ENCODE results near the gene RASIP1.

Gene RASIP1

DNA sequence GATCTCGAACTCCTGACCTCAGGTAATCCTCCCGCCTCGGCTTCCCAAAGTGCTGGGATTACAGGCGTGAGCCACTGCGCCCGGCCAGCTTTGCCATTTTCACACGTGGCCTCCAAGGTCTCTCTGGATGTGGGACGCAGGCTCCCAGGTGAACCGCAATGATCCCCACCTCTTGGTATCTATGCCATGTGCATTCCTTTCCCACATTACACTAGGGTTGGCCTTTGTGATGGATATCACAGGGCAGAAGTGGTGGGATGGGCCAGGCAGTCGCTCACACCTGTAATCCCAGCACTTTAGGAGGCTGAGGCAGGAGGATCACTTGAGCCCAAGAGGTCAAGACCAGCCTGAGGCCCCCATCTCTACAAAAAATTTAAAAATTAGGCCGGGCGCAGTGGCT is 37.3 kb upstream of the RASIP1 start:
- Histone ChIP-seq H3K36me3 (ENCODE audit: control insufficient read depth, insufficient read depth, low read length) (no peaks in the 10 kb centered on the region), H3K27me3 (replicated peaks; ENCODE audit: control insufficient read depth, insufficient read depth, low read length) (no peaks in the 10 kb centered on the region), H3K4me3 (replicated peaks; ENCODE audit: low read depth, low read length) (no peak overlapping the region)
- TF ChIP-seq, protein P1, sequence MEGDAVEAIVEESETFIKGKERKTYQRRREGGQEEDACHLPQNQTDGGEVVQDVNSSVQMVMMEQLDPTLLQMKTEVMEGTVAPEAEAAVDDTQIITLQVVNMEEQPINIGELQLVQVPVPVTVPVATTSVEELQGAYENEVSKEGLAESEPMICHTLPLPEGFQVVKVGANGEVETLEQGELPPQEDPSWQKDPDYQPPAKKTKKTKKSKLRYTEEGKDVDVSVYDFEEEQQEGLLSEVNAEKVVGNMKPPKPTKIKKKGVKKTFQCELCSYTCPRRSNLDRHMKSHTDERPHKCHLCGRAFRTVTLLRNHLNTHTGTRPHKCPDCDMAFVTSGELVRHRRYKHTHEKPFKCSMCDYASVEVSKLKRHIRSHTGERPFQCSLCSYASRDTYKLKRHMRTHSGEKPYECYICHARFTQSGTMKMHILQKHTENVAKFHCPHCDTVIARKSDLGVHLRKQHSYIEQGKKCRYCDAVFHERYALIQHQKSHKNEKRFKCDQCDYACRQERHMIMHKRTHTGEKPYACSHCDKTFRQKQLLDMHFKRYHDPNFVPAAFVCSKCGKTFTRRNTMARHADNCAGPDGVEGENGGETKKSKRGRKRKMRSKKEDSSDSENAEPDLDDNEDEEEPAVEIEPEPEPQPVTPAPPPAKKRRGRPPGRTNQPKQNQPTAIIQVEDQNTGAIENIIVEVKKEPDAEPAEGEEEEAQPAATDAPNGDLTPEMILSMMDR (IDR thresholded peaks at IDR 0.05; ENCODE audit: insufficient read depth, low read length, poor library complexity, severe bottlenecking), result no peak
- DNase-seq (ENCODE audit: extremely low read depth, insufficient read length), result no peak

DNA sequence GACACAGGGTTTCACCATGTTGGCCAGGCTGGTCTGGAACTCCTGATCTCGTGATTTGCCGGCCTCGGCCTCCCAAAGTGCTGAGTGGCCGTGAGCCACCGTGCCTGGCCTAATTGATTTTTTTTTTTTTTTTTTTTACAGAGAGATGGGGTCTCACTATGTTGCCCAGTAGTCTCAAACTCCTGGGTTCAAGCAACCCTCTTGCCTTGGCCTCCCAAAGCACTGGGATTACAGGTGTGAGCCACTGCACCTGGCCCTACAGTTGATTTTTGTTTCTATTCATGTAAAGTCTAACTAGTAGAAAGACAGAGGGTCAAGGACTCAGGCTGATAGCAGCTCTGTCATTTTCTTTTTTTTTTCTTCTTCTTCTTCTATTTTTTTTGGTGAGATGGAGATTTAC is 36.7 kb upstream of the RASIP1 start:
- DNase-seq (ENCODE audit: extremely low read depth, insufficient read length), result no peak
- Histone ChIP-seq H3K27me3 (replicated peaks; ENCODE audit: control insufficient read depth, insufficient read depth, low read length) (no peaks in the 10 kb centered on the region), H3K4me3 (replicated peaks; ENCODE audit: low read depth, low read length) (no peak overlapping the region), H3K36me3 (ENCODE audit: control insufficient read depth, insufficient read depth, low read length) (no peaks in the 10 kb centered on the region)
- TF ChIP-seq, protein P1 (IDR thresholded peaks at IDR 0.05; ENCODE audit: insufficient read depth, low read length, poor library complexity, severe bottlenecking), result no peak

DNA sequence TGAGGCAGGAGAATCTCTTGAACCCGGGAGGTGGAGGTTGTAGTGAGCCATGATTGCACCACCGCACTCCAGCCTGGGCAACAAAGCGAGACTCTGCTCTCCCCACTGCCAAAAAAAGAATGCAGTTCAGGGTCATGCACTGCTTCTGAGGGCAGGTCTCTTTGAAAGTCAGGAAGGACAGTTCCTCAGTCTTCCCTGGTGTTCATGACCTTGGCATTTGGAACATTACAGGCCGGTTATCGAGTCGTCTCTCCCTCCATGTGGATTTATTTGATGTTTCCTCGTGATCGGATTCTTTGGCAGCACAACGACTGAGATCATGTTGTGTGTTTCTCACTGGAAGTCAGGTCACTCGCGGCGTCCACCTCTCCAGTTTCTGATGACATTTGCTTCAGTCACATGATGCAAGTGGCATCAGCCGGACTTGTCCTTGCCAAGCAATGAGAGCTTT is 32.1 kb upstream of the RASIP1 start:
- TF ChIP-seq, protein P1 (IDR thresholded peaks at IDR 0.05; ENCODE audit: insufficient read depth, low read length, poor library complexity, severe bottlenecking), result no peak
- DNase-seq (ENCODE audit: extremely low read depth, insufficient read length), result no peak
- H3K36me3 ChIP-seq (ENCODE audit: control insufficient read depth, insufficient read depth, low read length), result no peaks in the 10 kb centered on the region
- no peak overlapping the region for H3K4me3 ChIP-seq (replicated peaks; ENCODE audit: low read depth, low read length)
- H3K27me3 ChIP-seq (replicated peaks; ENCODE audit: control insufficient read depth, insufficient read depth, low read length), result no peaks in the 10 kb centered on the region

DNA sequence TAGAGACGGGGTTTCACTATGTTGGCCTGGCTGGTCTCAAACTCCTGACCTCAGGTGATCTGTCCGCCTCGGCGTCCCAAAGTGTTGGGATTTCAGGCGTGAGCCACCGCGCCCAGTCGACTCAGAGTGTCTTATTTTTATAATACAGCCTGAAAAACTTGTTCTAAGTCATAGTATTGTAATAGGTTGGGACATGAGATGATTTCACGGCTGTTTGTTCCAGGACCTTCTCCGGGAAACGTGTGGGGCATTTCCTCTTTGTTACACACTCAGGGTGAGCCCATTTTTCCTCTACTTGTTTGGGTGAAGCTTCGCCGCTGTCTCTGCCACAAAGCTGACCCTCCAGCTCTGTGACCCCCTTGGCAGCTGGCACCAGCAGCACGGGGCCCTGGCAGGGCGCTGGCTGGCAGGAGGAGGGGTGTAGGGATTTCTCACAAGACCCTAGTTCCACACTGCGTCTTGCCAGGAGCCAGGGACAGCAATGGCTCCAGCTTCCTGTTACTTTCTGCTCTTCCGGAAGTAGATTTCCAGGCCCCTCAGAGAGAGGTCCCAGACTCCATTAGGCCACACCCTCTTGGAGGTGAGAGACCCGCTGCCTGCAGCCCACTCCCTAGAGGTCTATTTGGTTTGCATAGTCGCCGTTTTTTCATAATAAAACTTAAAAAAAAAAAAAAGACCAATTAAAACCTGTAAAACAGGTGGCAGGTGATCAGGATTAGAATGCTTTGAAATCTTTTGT is 30.5 kb upstream of the RASIP1 start:
- no peaks in the 10 kb centered on the region for H3K27me3 ChIP-seq (replicated peaks; ENCODE audit: control insufficient read depth, insufficient read depth, low read length)
- H3K4me3 ChIP-seq (replicated peaks; ENCODE audit: low read depth, low read length), result no peak overlapping the region
- no peaks in the 10 kb centered on the region for H3K36me3 ChIP-seq (ENCODE audit: control insufficient read depth, insufficient read depth, low read length)
- no peak for DNase-seq (ENCODE audit: extremely low read depth, insufficient read length)
- TF ChIP-seq, protein P1 (IDR thresholded peaks at IDR 0.05; ENCODE audit: insufficient read depth, low read length, poor library complexity, severe bottlenecking), result no peak

DNA sequence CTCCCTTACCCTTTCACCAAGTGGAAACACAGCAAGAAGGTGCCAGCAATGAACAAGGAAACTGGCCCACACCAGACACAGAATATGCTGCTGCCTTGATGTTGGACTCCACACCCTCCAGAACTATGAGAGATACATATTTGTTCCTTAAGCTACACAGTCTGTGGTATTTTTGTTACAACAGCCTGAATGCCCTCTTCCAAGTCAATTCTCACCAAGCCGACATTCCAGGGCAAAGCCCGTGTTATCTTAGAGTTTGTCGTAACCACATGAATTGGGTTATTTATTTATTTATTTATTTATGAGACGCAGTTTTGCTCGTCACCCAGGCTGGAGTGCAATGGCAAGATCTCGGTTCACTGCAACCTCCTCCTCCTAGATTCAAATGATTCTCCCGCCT is 29.9 kb upstream of the RASIP1 start:
- Histone ChIP-seq H3K4me3 (replicated peaks; ENCODE audit: low read depth, low read length) (no peak overlapping the region), H3K36me3 (ENCODE audit: control insufficient read depth, insufficient read depth, low read length) (no peaks in the 10 kb centered on the region), H3K27me3 (replicated peaks; ENCODE audit: control insufficient read depth, insufficient read depth, low read length) (no peaks in the 10 kb centered on the region)
- no peak for DNase-seq (ENCODE audit: extremely low read depth, insufficient read length)
- TF ChIP-seq, protein P1 (IDR thresholded peaks at IDR 0.05; ENCODE audit: insufficient read depth, low read length, poor library complexity, severe bottlenecking), result no peak

Data from GM06990 (cell line).